GM23248 (cell line): ENCODE results near the gene WHRN.

Source experiments
- EZH2 ChIP-seq: fragments of 200-600 bp; sonication (generic); IDR thresholded peaks from 2 replicates; pipeline ENCODE4 v1.6.1; 2018; ENCODE audit warnings: antibody characterized with exemption, mild to moderate bottlenecking; ENCODE audit not compliant: insufficient read depth, poor library complexity, severe bottlenecking
- EZH2phosphoT487 ChIP-seq: fragments of 200-600 bp; sonication (generic); IDR thresholded peaks from 2 replicates; pipeline ENCODE4 v1.6.1; 2018; ENCODE audit warnings: antibody characterized with exemption, moderate library complexity, mild to moderate bottlenecking, low read depth; ENCODE audit not compliant: insufficient read depth

- TF ChIP-seq EZH2 (no peak), EZH2phosphoT487 (no peak)
Measured at GRCh38 chr9:114484215-114484853, 20.9 kb downstream of the WHRN start.
